ENCODE results near the gene ZG16B. TPM values are rescaled to one million over a fixed set of nuclear protein-coding genes. Genes with fewer than 3 reads are reported as not detected.

ZG16B gene
- total RNA-seq, 4 donors from 2014 or later: 5.6 to 67.9 (median 19.4) TPM

Other genes with a start within 250 kb of the ZG16B start
- gene KCTD5, start 147.8 kb upstream of the ZG16B start, total RNA-seq: 10 to 100 TPM; 34.9 to 61.9 (median 51.1) TPM
- 1 to 10 TPM; 1.3 to 5.0 (median 2.0) TPM for gene PRSS27, start 110.1 kb upstream of the ZG16B start, total RNA-seq
- gene SRRM2, start 77.7 kb upstream of the ZG16B start, total RNA-seq: 100 to 1,000 TPM; 257 to 830 (median 272) TPM
- 1,000 to 10,000 TPM in 1 of 4 donors, 100 to 1,000 TPM in 3; 244 to 2,128 (median 328) TPM for gene ELOB, start 53.0 kb upstream of the ZG16B start, total RNA-seq
- gene PRSS33, start 42.7 kb upstream of the ZG16B start, total RNA-seq: not detected
- not detected for gene PRSS41, start 31.8 kb upstream of the ZG16B start, total RNA-seq
- under 1 TPM in 1 of 4 donors, not detected in 3; 0.63 TPM for gene PRSS21, start 13.1 kb upstream of the ZG16B start, total RNA-seq
- gene PRSS22, start 27.9 kb downstream of the ZG16B start, total RNA-seq: 1 to 10 TPM; 2.3 to 6.7 (median 4.6) TPM
- gene FLYWCH2, start 52.9 kb downstream of the ZG16B start, total RNA-seq: 10 to 100 TPM; 36.4 to 44.6 (median 40.3) TPM
- gene FLYWCH1, start 81.6 kb downstream of the ZG16B start, total RNA-seq: 10 to 100 TPM; 36.9 to 61.4 (median 46.0) TPM
- gene KREMEN2, start 134.0 kb downstream of the ZG16B start, total RNA-seq: 1 to 10 TPM; 1.9 to 3.8 (median 2.5) TPM
- gene PAQR4, start 139.0 kb downstream of the ZG16B start, total RNA-seq: 10 to 100 TPM in 2 of 4 donors, 1 to 10 TPM in 2; 6.2 to 17.9 (median 10.6) TPM
- gene PKMYT1, start 150.1 kb downstream of the ZG16B start, total RNA-seq: 1 to 10 TPM; 3.0 to 7.4 (median 3.9) TPM
- gene CLDN9, start 182.6 kb downstream of the ZG16B start, total RNA-seq: under 1 TPM in 2 of 4 donors, not detected in 2; 0.15 to 0.23 TPM
- not detected for gene CLDN6, start 187.9 kb downstream of the ZG16B start, total RNA-seq
- 10 to 100 TPM; 11.7 to 60.0 (median 23.6) TPM for gene TNFRSF12A, start 190.1 kb downstream of the ZG16B start, total RNA-seq
- gene HCFC1R1, start 193.6 kb downstream of the ZG16B start, total RNA-seq: 10 to 100 TPM; 27.5 to 41.5 (median 31.9) TPM
- gene THOC6, start 193.7 kb downstream of the ZG16B start, total RNA-seq: 10 to 100 TPM; 13.2 to 22.1 (median 20.1) TPM
- 100 to 1,000 TPM in 3 of 4 donors, 10 to 100 TPM in 1; 87.2 to 115 (median 106) TPM for gene BICDL2, start 206.6 kb downstream of the ZG16B start, total RNA-seq
- under 1 TPM in 3 of 4 donors, not detected in 1; 0.30 to 0.81 (median 0.49) TPM for gene MMP25, start 216.3 kb downstream of the ZG16B start, total RNA-seq
- 1 to 10 TPM in 3 of 4 donors, under 1 TPM in 1; 0.80 to 7.2 (median 5.1) TPM for gene IL32, start 235.3 kb downstream of the ZG16B start, total RNA-seq

All from lower leg skin (tissue), 4 donors.